CD8-positive, alpha-beta memory T cell (primary cell): ENCODE data around the gene ZFP36L2. TPM values are rescaled to one million over a fixed set of nuclear protein-coding genes. Genes with fewer than 3 reads are reported as not detected.

Source experiments
- CTCF ChIA-PET: fragments of 350-600 bp; sonication (Branson Sonifier 250); formaldehyde crosslinking; loops from one replicate; lab custom pipeline; 2021; ENCODE audit warnings: antibody characterized with exemption; lab: Charles Lee
- POLR2A ChIA-PET: fragments of 350-600 bp; sonication (Branson Sonifier 250); formaldehyde crosslinking; loops from one replicate; lab custom pipeline; 2021; ENCODE audit warnings: antibody characterized with exemption; lab: Charles Lee
- DNase-seq, 5 donors: peaks; one replicate each; pipeline versions ENCODE4 v3.0.0 to v3.0.0-alpha.2; 2020 to 2022; ENCODE audit warnings: mixed read lengths in 1 of 5
- H3K27ac ChIP-seq: one replicate; pipeline ENCODE4 v1.7.0; 2013; ENCODE audit warnings: low read depth, mild to moderate bottlenecking, low read length, moderate library complexity
- H3K27me3 ChIP-seq: 2 replicates; pipeline ENCODE4 v1.7.0; 2013; ENCODE audit warnings: low read length, mild to moderate bottlenecking; ENCODE audit not compliant: insufficient read depth, poor library complexity, severe bottlenecking
- H3K36me3 ChIP-seq: 2 replicates; pipeline ENCODE4 v1.7.0; 2013; ENCODE audit warnings: mild to moderate bottlenecking, low read length, moderate library complexity; ENCODE audit not compliant: insufficient read depth
- H3K4me1 ChIP-seq: 2 replicates; pipeline ENCODE4 v1.7.0; 2013; ENCODE audit warnings: mild to moderate bottlenecking, low read length, moderate library complexity; ENCODE audit not compliant: insufficient read depth
- H3K4me3 ChIP-seq: 2 replicates; pipeline ENCODE4 v1.7.0; 2013; ENCODE audit warnings: mild to moderate bottlenecking, low read length
- H3K9me3 ChIP-seq: 2 replicates; pipeline ENCODE4 v1.7.0; 2013; ENCODE audit warnings: mild to moderate bottlenecking, low read length
- H3K27ac Mint-ChIP-seq, 8 donors: one replicate each; pipeline ENCODE4 v1.8.0; 2020 to 2021; ENCODE audit warnings: mixed read lengths in 8 of 8, mild to moderate bottlenecking in 6 of 8, inconsistent platforms in 3 of 8, moderate library complexity in 3 of 8
- H3K27me3 Mint-ChIP-seq, 2 donors: one replicate each; pipeline ENCODE4 v1.8.0; 2020 to 2021; ENCODE audit warnings: mixed read lengths in 2 of 2, mild to moderate bottlenecking in 1 of 2, moderate library complexity in 1 of 2
- H3K36me3 Mint-ChIP-seq, 3 donors: one replicate each; pipeline ENCODE4 v1.8.0; 2020 to 2021; ENCODE audit warnings: mixed read lengths in 3 of 3, inconsistent platforms in 1 of 3, mild to moderate bottlenecking in 1 of 3
- H3K4me1 Mint-ChIP-seq, 3 donors: one replicate each; pipeline ENCODE4 v1.8.0; 2020 to 2021; ENCODE audit warnings: mixed read lengths in 3 of 3, inconsistent platforms in 1 of 3, mild to moderate bottlenecking in 1 of 3
- H3K4me3 Mint-ChIP-seq, 7 donors: one replicate each; pipeline ENCODE4 v1.8.0; 2020 to 2021; ENCODE audit warnings: mixed read lengths in 7 of 7, mild to moderate bottlenecking in 6 of 7, moderate library complexity in 4 of 7, inconsistent platforms in 2 of 7
- H3K9me3 Mint-ChIP-seq, 5 donors: one replicate each; pipeline ENCODE4 v1.8.0; 2020 to 2022; ENCODE audit warnings: mixed read lengths in 5 of 5, mild to moderate bottlenecking in 3 of 5, moderate library complexity in 2 of 5, inconsistent platforms in 1 of 5
- polyA plus RNA-seq: library from polyadenylated mRNA; unstranded; fragments of 300-500 nt; fragmentation: Illumina TruSeq; gene quantifications from one replicate; pipeline ENCODE4 v1.2.3, GENCODE V29; 2021
- total RNA-seq, 2 experiments: library from RNA; stranded (reverse); gene quantifications; one replicate each; pipeline ENCODE4 v1.2.3, GENCODE V29; 2021

The ZFP36L2 gene
- total and polyA plus RNA-seq, 3 experiments from 2014 or later: 98.0 to 737 (median 98.6) TPM

DNA sequence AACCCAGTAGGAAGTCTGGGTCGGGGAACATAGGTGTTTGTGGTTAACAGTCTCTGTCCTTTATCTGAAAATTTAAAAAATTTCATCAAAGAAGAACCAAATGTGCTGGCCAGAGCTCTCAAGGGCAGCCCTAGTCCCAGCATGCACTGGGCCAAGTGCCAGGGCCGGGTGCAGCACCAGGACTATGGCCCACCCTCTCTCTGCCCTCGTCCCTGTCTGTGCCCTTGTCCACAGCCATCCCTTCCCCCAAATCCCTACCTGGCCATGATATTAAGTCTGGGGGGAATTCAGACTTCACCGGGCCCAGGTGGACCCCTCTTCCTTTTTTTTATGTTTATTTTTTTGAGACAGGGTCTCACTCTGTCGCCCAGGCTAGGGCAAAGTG lies 14.4 kb upstream of the ZFP36L2 start:
- Histone ChIP-seq H3K4me3 (no peak overlapping the region), H3K36me3 (peaks cover 8% of the 10 kb centered on the region), H3K9me3 (no peaks in the 10 kb centered on the region), H3K27ac (no peak overlapping the region), H3K27me3 (no peaks in the 10 kb centered on the region), H3K4me1 (no peaks in the 10 kb centered on the region)
- no peak for DNase-seq
- Mint-ChIP-seq H3K27ac (peak overlapping the region in 4 of 8 donors; percentile 9 to 77 (median 42)), H3K9me3 (no peaks in the 10 kb centered on the region), H3K27me3 (no peaks in the 10 kb centered on the region), H3K36me3 (peaks cover 0 to 23% (median 9%) of the 10 kb centered on the region in 3 donors), H3K4me3 (no peak overlapping the region), H3K4me1 (peaks cover 13 to 22% (median 13%) of the 10 kb centered on the region in 3 donors)
- ChIA-PET POLR2A (no interaction called here), CTCF (interaction anchor here (1.5 to 3.0 kb wide), 2 partner anchors 12 to 114 kb away, joined by 6 to 10 read pairs; no protein-coding TSS in a partner anchor)

GRCh38 chr2:43239981-43240765 lies 13.8 kb upstream of the ZFP36L2 start:
- H3K27ac Mint-ChIP-seq: peak overlapping the region in 4 of 8 donors; percentile 0 to 77 (median 6)
- POLR2A ChIA-PET: no interaction called here
- no peaks in the 10 kb centered on the region for H3K9me3 ChIP-seq
- no peaks in the 10 kb centered on the region for H3K9me3 Mint-ChIP-seq
- no peak overlapping the region for H3K4me3 ChIP-seq
- H3K27me3 ChIP-seq: no peaks in the 10 kb centered on the region
- H3K4me1 ChIP-seq: no peaks in the 10 kb centered on the region
- peaks cover 8% of the 10 kb centered on the region for H3K36me3 ChIP-seq
- H3K27me3 Mint-ChIP-seq: no peaks in the 10 kb centered on the region
- CTCF ChIA-PET: interaction anchor here (1.5 to 3.0 kb wide), 2 partner anchors 11 to 113 kb away, joined by 6 to 10 read pairs; no protein-coding TSS in a partner anchor
- H3K36me3 Mint-ChIP-seq: peaks cover 0 to 19% (median 9%) of the 10 kb centered on the region in 3 donors
- peaks cover 13 to 22% (median 13%) of the 10 kb centered on the region in 3 donors for H3K4me1 Mint-ChIP-seq
- DNase-seq: no peak
- H3K27ac ChIP-seq: no peak overlapping the region
- H3K4me3 Mint-ChIP-seq: no peak overlapping the region

DNA sequence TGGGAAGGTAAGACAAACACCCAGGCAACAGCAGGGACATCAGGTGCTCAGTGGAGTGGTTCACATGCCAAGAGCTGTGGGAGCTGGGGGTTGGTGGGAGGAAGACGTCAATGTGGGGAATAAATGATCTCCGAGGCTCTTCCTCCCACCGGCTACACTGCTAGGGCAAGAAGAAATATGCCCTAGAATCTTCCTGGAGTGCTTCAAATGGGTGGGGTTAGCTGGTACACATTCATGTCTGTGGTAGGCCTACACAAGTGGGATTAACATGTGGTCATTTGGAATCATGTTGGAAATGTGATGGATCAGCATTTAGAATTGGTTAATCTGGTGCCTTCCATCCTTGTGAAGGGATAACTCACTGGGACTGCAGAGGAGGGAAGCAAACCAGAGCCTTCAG lies 12.4 kb upstream of the ZFP36L2 start:
- Mint-ChIP-seq H3K4me1 (peaks cover 13 to 25% (median 13%) of the 10 kb centered on the region in 3 donors), H3K4me3 (no peak overlapping the region), H3K27ac (peak overlapping the region in 2 of 8 donors; percentile 52 to 61), H3K27me3 (no peaks in the 10 kb centered on the region), H3K9me3 (no peaks in the 10 kb centered on the region), H3K36me3 (peaks cover 0 to 11% (median 6%) of the 10 kb centered on the region in 3 donors)
- Histone ChIP-seq H3K9me3 (no peaks in the 10 kb centered on the region), H3K27ac (no peak overlapping the region), H3K4me1 (no peaks in the 10 kb centered on the region), H3K36me3 (peaks cover 8% of the 10 kb centered on the region), H3K4me3 (no peak overlapping the region), H3K27me3 (no peaks in the 10 kb centered on the region)
- DNase-seq: no peak
- ChIA-PET POLR2A (no interaction called here), CTCF (interaction anchor here (3.0 kb wide), 1 partner anchor 10 kb away, joined by 10 read pairs; no protein-coding TSS in a partner anchor)

- no peaks in the 10 kb centered on the region for H3K9me3 Mint-ChIP-seq
- Histone ChIP-seq H3K27me3 (no peaks in the 10 kb centered on the region), H3K9me3 (no peaks in the 10 kb centered on the region), H3K27ac (no peak overlapping the region), H3K36me3 (peaks cover 2% of the 10 kb centered on the region), H3K4me1 (no peaks in the 10 kb centered on the region), H3K4me3 (no peak overlapping the region)
- H3K4me3 Mint-ChIP-seq: no peak overlapping the region
- ChIA-PET CTCF (interaction anchor here (0.6 to 3.0 kb wide), 2 partner anchors 9 to 103 kb away, joined by 3 to 10 read pairs; no protein-coding TSS in a partner anchor), POLR2A (no interaction called here)
- peaks cover 13 to 27% (median 13%) of the 10 kb centered on the region in 3 donors for H3K4me1 Mint-ChIP-seq
- H3K27me3 Mint-ChIP-seq: no peaks in the 10 kb centered on the region
- DNase-seq: no peak
- H3K27ac Mint-ChIP-seq: peak overlapping the region in 4 of 8 donors; percentile 35 to 81 (median 58)
- peaks cover 0 to 7% (median 4%) of the 10 kb centered on the region in 3 donors for H3K36me3 Mint-ChIP-seq
Measured at GRCh38 chr2:43238176-43238575, 11.8 kb upstream of the ZFP36L2 start.

DNA sequence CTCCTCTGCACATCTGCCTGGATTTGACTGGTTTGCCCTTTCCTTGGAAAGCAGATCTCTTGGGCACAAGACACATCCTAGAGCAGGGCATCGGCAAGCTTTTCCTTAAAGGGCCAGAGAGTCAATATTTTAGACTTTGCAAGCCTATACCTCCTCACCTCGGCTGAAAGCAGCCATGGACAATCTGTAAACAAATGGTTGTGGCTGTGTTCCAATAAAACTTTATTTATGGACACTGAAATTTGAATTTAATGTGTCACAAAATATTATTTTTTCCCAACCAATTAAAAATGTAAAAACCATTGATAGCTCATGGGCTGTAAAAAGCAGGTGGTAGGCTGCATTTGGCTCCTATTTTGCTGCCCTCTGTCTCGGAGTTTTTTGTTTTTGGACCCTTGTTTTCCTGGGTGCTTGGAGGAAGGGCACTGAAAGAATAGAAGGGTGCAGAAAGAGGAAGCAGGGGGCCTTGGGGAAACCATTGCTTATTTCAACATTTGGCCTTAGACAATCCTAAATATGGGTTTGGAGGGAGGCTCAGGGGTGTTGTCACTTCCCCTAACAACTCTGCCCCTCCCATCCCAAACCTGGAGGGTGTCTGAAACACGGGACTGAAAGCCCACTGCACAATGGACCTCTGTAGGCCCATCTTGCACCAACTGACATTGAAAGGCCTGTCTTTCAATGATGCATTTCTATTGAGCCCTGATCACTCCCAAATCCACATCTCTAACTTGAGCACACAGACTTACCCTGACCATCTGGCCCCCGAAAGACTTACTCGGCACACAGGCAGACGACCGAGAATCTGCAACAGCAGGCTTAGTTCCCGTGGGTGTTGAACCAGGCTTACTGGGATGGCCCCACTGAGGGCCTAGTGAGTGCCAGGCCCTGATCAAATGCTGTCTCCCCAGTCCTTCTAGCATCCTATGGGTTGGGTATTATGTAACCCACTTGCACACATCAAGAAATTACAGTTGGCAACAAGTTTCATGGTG lies 7.1 kb upstream of the ZFP36L2 start:
- H3K27ac Mint-ChIP-seq: peak overlapping the region in 5 of 8 donors; percentile 22 to 97 (median 47)

GRCh38 chr2:43230951-43231827 lies 4.8 kb upstream of the ZFP36L2 start:
- ChIA-PET CTCF (interaction anchor here (19.2 to 19.6 kb wide), 2 partner anchors 59 to 97 kb away, joined by 580 to 820 read pairs; no protein-coding TSS in a partner anchor), POLR2A (no interaction called here)
- H3K36me3 ChIP-seq: peaks cover 6% of the 10 kb centered on the region
- H3K27me3 Mint-ChIP-seq: peaks cover 0 to 5% of the 10 kb centered on the region in 2 donors
- peaks cover 0 to 41% (median 4%) of the 10 kb centered on the region in 3 donors for H3K36me3 Mint-ChIP-seq
- H3K4me3 Mint-ChIP-seq: peak overlapping the region in 3 of 7 donors; percentile 19 to 51 (median 27)
- no peak for DNase-seq
- no peaks in the 10 kb centered on the region for H3K9me3 ChIP-seq
- H3K9me3 Mint-ChIP-seq: peaks cover 0 to 2% (median 0%) of the 10 kb centered on the region in 5 donors
- H3K27ac ChIP-seq: no peak overlapping the region
- H3K4me3 ChIP-seq: no peak overlapping the region
- peaks cover 23 to 34% (median 24%) of the 10 kb centered on the region in 3 donors for H3K4me1 Mint-ChIP-seq
- H3K27ac Mint-ChIP-seq: peak overlapping the region in 7 of 8 donors; percentile 21 to 97 (median 77)
- H3K4me1 ChIP-seq: peaks cover 24% of the 10 kb centered on the region
- H3K27me3 ChIP-seq: no peaks in the 10 kb centered on the region

More for the DNA sequence above, 7.1 kb upstream of the ZFP36L2 start:
- H3K27me3 Mint-ChIP-seq: peaks cover 0 to 3% of the 10 kb centered on the region in 2 donors
- H3K9me3 ChIP-seq: no peaks in the 10 kb centered on the region
- no peaks in the 10 kb centered on the region for H3K27me3 ChIP-seq
- no peak overlapping the region for H3K4me3 ChIP-seq
- ChIA-PET CTCF (interaction anchor here (1.1 to 19.6 kb wide), 2 partner anchors 99 to 286 kb away, joined by 3 to 820 read pairs; no protein-coding TSS in a partner anchor), POLR2A (no interaction called here)
- H3K4me1 ChIP-seq: peaks cover 15% of the 10 kb centered on the region
- H3K36me3 ChIP-seq: peaks cover 6% of the 10 kb centered on the region
- H3K4me3 Mint-ChIP-seq: peak overlapping the region in 1 of 7 donors; percentile 40
- H3K4me1 Mint-ChIP-seq: peaks cover 19 to 33% (median 20%) of the 10 kb centered on the region in 3 donors
- no peak overlapping the region for H3K27ac ChIP-seq
- peaks cover 0 to 33% (median 4%) of the 10 kb centered on the region in 3 donors for H3K36me3 Mint-ChIP-seq
- no peak for DNase-seq
- peaks cover 0 to 2% (median 0%) of the 10 kb centered on the region in 5 donors for H3K9me3 Mint-ChIP-seq
